ENCODE data around the gene LIG4. TPM values are rescaled to one million over a fixed set of nuclear protein-coding genes. Genes with fewer than 3 reads are reported as not detected.

LIG4 gene
- total and polyA plus RNA-seq, 5 donors from 2014 or later = 3.5 to 8.6 (median 4.4) TPM

GRCh38 chr13:108190897-108191296 lies 24.4 kb downstream of the LIG4 start:
- H3K27me3 Mint-ChIP-seq = peaks cover 8% of the 10 kb centered on the region
- Histone ChIP-seq H3K27ac (ENCODE audit: insufficient read depth, low read length, poor library complexity, severe bottlenecking) (no peak overlapping the region), H3K9me3 (ENCODE audit: control insufficient read depth in 2 of 2, low read length in 2 of 2) (peaks cover 0 to 7% of the 10 kb centered on the region in 2 experiments), H3K4me1 (ENCODE audit: control insufficient read depth, insufficient read depth, low read length, poor library complexity, severe bottlenecking) (no peaks in the 10 kb centered on the region), H3K36me3 (ENCODE audit: control insufficient read depth, insufficient read depth, low read length) (no peaks in the 10 kb centered on the region), H3K27me3 (ENCODE audit: control insufficient read depth, insufficient read depth, low read length) (peaks cover 9% of the 10 kb centered on the region), H3K4me3 (ENCODE audit: low read depth, low read length) (no peak overlapping the region)
- H3K36me3 Mint-ChIP-seq = no peaks in the 10 kb centered on the region
- DNase-seq (no peak), ATAC-seq (ENCODE audit: low read depth in 2 of 2) (no peak)
- no peak overlapping the region for H3K4me3 Mint-ChIP-seq
- no peak overlapping the region for H3K27ac Mint-ChIP-seq
- peaks cover 0 to 13% (median 2%) of the 10 kb centered on the region in 7 donors for H3K9me3 Mint-ChIP-seq
- no peaks in the 10 kb centered on the region for H3K4me1 Mint-ChIP-seq

- Histone ChIP-seq H3K27me3 (ENCODE audit: control insufficient read depth, insufficient read depth, low read length) (peaks cover 9% of the 10 kb centered on the region), H3K9me3 (ENCODE audit: control insufficient read depth in 2 of 2, low read length in 2 of 2) (no peaks in the 10 kb centered on the region), H3K27ac (ENCODE audit: insufficient read depth, low read length, poor library complexity, severe bottlenecking) (no peak overlapping the region), H3K4me1 (ENCODE audit: control insufficient read depth, insufficient read depth, low read length, poor library complexity, severe bottlenecking) (no peaks in the 10 kb centered on the region), H3K36me3 (ENCODE audit: control insufficient read depth, insufficient read depth, low read length) (no peaks in the 10 kb centered on the region), H3K4me3 (ENCODE audit: low read depth, low read length) (no peak overlapping the region)
- no peak for DNase-seq
- Mint-ChIP-seq H3K27me3 (peaks cover 8% of the 10 kb centered on the region), H3K4me3 (no peak overlapping the region), H3K36me3 (no peaks in the 10 kb centered on the region), H3K27ac (no peak overlapping the region), H3K4me1 (no peaks in the 10 kb centered on the region), H3K9me3 (peaks cover 0 to 3% (median 2%) of the 10 kb centered on the region in 7 donors)
- ATAC-seq (ENCODE audit: low read depth in 2 of 2) = no peak
Observed at GRCh38 chr13:108188260-108188659, 27.1 kb downstream of the LIG4 start.

GRCh38 chr13:108185223-108185622 lies 30.1 kb downstream of the LIG4 start:
- Mint-ChIP-seq H3K36me3 (no peaks in the 10 kb centered on the region), H3K4me1 (no peaks in the 10 kb centered on the region), H3K27ac (no peak overlapping the region), H3K27me3 (peaks cover 4% of the 10 kb centered on the region), H3K4me3 (no peak overlapping the region), H3K9me3 (no peaks in the 10 kb centered on the region)
- no peaks in the 10 kb centered on the region for H3K36me3 ChIP-seq (ENCODE audit: control insufficient read depth, insufficient read depth, low read length)
- no peak for DNase-seq
- no peak for ATAC-seq (ENCODE audit: low read depth in 2 of 2)
- H3K4me1 ChIP-seq (ENCODE audit: control insufficient read depth, insufficient read depth, low read length, poor library complexity, severe bottlenecking) = no peaks in the 10 kb centered on the region
- no peak overlapping the region for H3K4me3 ChIP-seq (ENCODE audit: low read depth, low read length)
- H3K9me3 ChIP-seq (ENCODE audit: control insufficient read depth in 2 of 2, low read length in 2 of 2) = no peaks in the 10 kb centered on the region
- peaks cover 9% of the 10 kb centered on the region for H3K27me3 ChIP-seq (ENCODE audit: control insufficient read depth, insufficient read depth, low read length)
- no peak overlapping the region for H3K27ac ChIP-seq (ENCODE audit: insufficient read depth, low read length, poor library complexity, severe bottlenecking)

- Histone ChIP-seq H3K36me3 (ENCODE audit: control insufficient read depth, insufficient read depth, low read length) (no peaks in the 10 kb centered on the region), H3K27ac (ENCODE audit: insufficient read depth, low read length, poor library complexity, severe bottlenecking) (no peak overlapping the region), H3K4me3 (ENCODE audit: low read depth, low read length) (no peak overlapping the region), H3K9me3 (ENCODE audit: control insufficient read depth in 2 of 2, low read length in 2 of 2) (no peaks in the 10 kb centered on the region), H3K4me1 (ENCODE audit: control insufficient read depth, insufficient read depth, low read length, poor library complexity, severe bottlenecking) (no peaks in the 10 kb centered on the region), H3K27me3 (ENCODE audit: control insufficient read depth, insufficient read depth, low read length) (peaks cover 3% of the 10 kb centered on the region)
- ATAC-seq (ENCODE audit: low read depth in 2 of 2) (no peak), DNase-seq (no peak)
- H3K27ac Mint-ChIP-seq = no peak overlapping the region
- H3K27me3 Mint-ChIP-seq = no peaks in the 10 kb centered on the region
- H3K36me3 Mint-ChIP-seq = no peaks in the 10 kb centered on the region
- no peaks in the 10 kb centered on the region for H3K4me1 Mint-ChIP-seq
- no peaks in the 10 kb centered on the region for H3K9me3 Mint-ChIP-seq
- no peak overlapping the region for H3K4me3 Mint-ChIP-seq
Observed at GRCh38 chr13:108182652-108183051, 32.7 kb downstream of the LIG4 start.

- H3K27ac Mint-ChIP-seq = no peak overlapping the region
- no peak overlapping the region for H3K4me3 ChIP-seq (ENCODE audit: low read depth, low read length)
- no peak overlapping the region for H3K4me3 Mint-ChIP-seq
- no peaks in the 10 kb centered on the region for H3K36me3 Mint-ChIP-seq
- DNase-seq = no peak
- no peak overlapping the region for H3K27ac ChIP-seq (ENCODE audit: insufficient read depth, low read length, poor library complexity, severe bottlenecking)
- H3K4me1 ChIP-seq (ENCODE audit: control insufficient read depth, insufficient read depth, low read length, poor library complexity, severe bottlenecking) = no peaks in the 10 kb centered on the region
- H3K9me3 Mint-ChIP-seq = peaks cover 0 to 6% (median 0%) of the 10 kb centered on the region in 7 donors
- no peaks in the 10 kb centered on the region for H3K4me1 Mint-ChIP-seq
- ATAC-seq (ENCODE audit: low read depth in 2 of 2) = no peak
- H3K36me3 ChIP-seq (ENCODE audit: control insufficient read depth, insufficient read depth, low read length) = no peaks in the 10 kb centered on the region
- no peaks in the 10 kb centered on the region for H3K9me3 ChIP-seq (ENCODE audit: control insufficient read depth in 2 of 2, low read length in 2 of 2)
- no peaks in the 10 kb centered on the region for H3K27me3 ChIP-seq (ENCODE audit: control insufficient read depth, insufficient read depth, low read length)
- H3K27me3 Mint-ChIP-seq = peaks cover 1% of the 10 kb centered on the region
Observed at GRCh38 chr13:108178078-108178477, 37.3 kb downstream of the LIG4 start.

- no peak overlapping the region for H3K4me3 ChIP-seq (ENCODE audit: low read depth, low read length)
- ATAC-seq (ENCODE audit: low read depth in 2 of 2) = no peak
- Mint-ChIP-seq H3K4me3 (no peak overlapping the region), H3K27ac (no peak overlapping the region), H3K27me3 (peaks cover 5% of the 10 kb centered on the region), H3K36me3 (no peaks in the 10 kb centered on the region), H3K4me1 (no peaks in the 10 kb centered on the region), H3K9me3 (peaks cover 0 to 15% (median 5%) of the 10 kb centered on the region in 7 donors)
- H3K9me3 ChIP-seq (ENCODE audit: control insufficient read depth in 2 of 2, low read length in 2 of 2) = no peaks in the 10 kb centered on the region
- no peaks in the 10 kb centered on the region for H3K36me3 ChIP-seq (ENCODE audit: control insufficient read depth, insufficient read depth, low read length)
- no peaks in the 10 kb centered on the region for H3K4me1 ChIP-seq (ENCODE audit: control insufficient read depth, insufficient read depth, low read length, poor library complexity, severe bottlenecking)
- DNase-seq = peak; percentile 25 to 54 (median 26)
- H3K27ac ChIP-seq (ENCODE audit: insufficient read depth, low read length, poor library complexity, severe bottlenecking) = no peak overlapping the region
- no peaks in the 10 kb centered on the region for H3K27me3 ChIP-seq (ENCODE audit: control insufficient read depth, insufficient read depth, low read length)
Observed at GRCh38 chr13:108176685-108177274, 38.6 kb downstream of the LIG4 start.

- Histone ChIP-seq H3K36me3 (ENCODE audit: control insufficient read depth, insufficient read depth, low read length) (no peaks in the 10 kb centered on the region), H3K4me3 (ENCODE audit: low read depth, low read length) (no peak overlapping the region), H3K9me3 (ENCODE audit: control insufficient read depth in 2 of 2, low read length in 2 of 2) (peaks cover 0 to 3% of the 10 kb centered on the region in 2 experiments), H3K27me3 (ENCODE audit: control insufficient read depth, insufficient read depth, low read length) (no peaks in the 10 kb centered on the region), H3K27ac (ENCODE audit: insufficient read depth, low read length, poor library complexity, severe bottlenecking) (no peak overlapping the region), H3K4me1 (ENCODE audit: control insufficient read depth, insufficient read depth, low read length, poor library complexity, severe bottlenecking) (no peaks in the 10 kb centered on the region)
- no peak for ATAC-seq (ENCODE audit: low read depth in 2 of 2)
- Mint-ChIP-seq H3K27me3 (peaks cover 10% of the 10 kb centered on the region), H3K4me3 (no peak overlapping the region), H3K27ac (no peak overlapping the region), H3K9me3 (peaks cover 0 to 35% (median 8%) of the 10 kb centered on the region in 7 donors), H3K4me1 (no peaks in the 10 kb centered on the region), H3K36me3 (no peaks in the 10 kb centered on the region)
- no peak for DNase-seq
Observed at GRCh38 chr13:108168929-108169328, 46.4 kb downstream of the LIG4 start.

- Histone ChIP-seq H3K27me3 (ENCODE audit: control insufficient read depth, insufficient read depth, low read length) (peaks cover 4% of the 10 kb centered on the region), H3K9me3 (ENCODE audit: control insufficient read depth in 2 of 2, low read length in 2 of 2) (peaks cover 0 to 3% of the 10 kb centered on the region in 2 experiments), H3K27ac (ENCODE audit: insufficient read depth, low read length, poor library complexity, severe bottlenecking) (no peak overlapping the region), H3K4me3 (ENCODE audit: low read depth, low read length) (no peak overlapping the region), H3K4me1 (ENCODE audit: control insufficient read depth, insufficient read depth, low read length, poor library complexity, severe bottlenecking) (no peaks in the 10 kb centered on the region), H3K36me3 (ENCODE audit: control insufficient read depth, insufficient read depth, low read length) (no peaks in the 10 kb centered on the region)
- ATAC-seq (ENCODE audit: low read depth in 2 of 2) (no peak), DNase-seq (no peak)
- H3K4me3 Mint-ChIP-seq = peak overlapping the region in 1 of 4 donors; percentile 68
- no peaks in the 10 kb centered on the region for H3K4me1 Mint-ChIP-seq
- H3K27me3 Mint-ChIP-seq = peaks cover 9% of the 10 kb centered on the region
- no peaks in the 10 kb centered on the region for H3K36me3 Mint-ChIP-seq
- H3K27ac Mint-ChIP-seq = no peak overlapping the region
- peaks cover 0 to 13% (median 0%) of the 10 kb centered on the region in 7 donors for H3K9me3 Mint-ChIP-seq
Observed at GRCh38 chr13:108166078-108166477, 49.3 kb downstream of the LIG4 start.
